ENCODE results near the gene FOXI1.

FOXI1 gene

DNA sequence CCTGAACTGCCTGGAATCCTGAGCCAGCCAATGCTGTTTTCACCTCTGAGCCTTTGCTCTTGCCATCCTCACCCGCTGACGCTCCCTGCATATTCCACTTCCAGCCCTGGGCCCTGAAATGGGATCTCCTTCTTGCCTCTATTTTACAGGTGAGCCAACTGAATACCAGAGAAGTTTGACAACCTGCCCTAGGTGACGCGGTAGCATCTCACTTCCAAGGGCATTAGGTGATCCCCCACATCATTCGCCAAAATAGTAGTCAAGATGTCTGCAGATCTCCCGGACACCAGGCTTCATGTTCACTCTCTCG, 43.5 kb downstream of the FOXI1 start:
- H2BK120ac ChIP-seq (ENCODE audit: insufficient read depth, low read length, poor library complexity) = no peak overlapping the region
- H3K79me2 ChIP-seq (ENCODE audit: control insufficient read depth, insufficient read depth, low read length, poor library complexity) = no peaks in the 10 kb centered on the region
- peaks cover 3 to 10% of the 10 kb centered on the region in 2 experiments for H3K4me1 ChIP-seq (ENCODE audit: control insufficient read depth in 1 of 2, insufficient read depth in 2 of 2, low read length in 2 of 2)
- no peak overlapping the region for H3K9ac ChIP-seq (ENCODE audit: low read length)
- H2BK12ac ChIP-seq (ENCODE audit: low read length) = no peak overlapping the region
- H3K4me2 ChIP-seq (ENCODE audit: low read length) = no peak overlapping the region
- no peak overlapping the region for H4K12ac ChIP-seq (ENCODE audit: low read depth, low read length)
- no peaks in the 10 kb centered on the region for H3K27me3 ChIP-seq (ENCODE audit: insufficient read depth, low read length)
- no peak overlapping the region for H3K27ac ChIP-seq (ENCODE audit: low read depth, low read length)
- DNase-seq = no peak
- H3K23ac ChIP-seq (ENCODE audit: low read length) = no peak overlapping the region
- H3K79me1 ChIP-seq (ENCODE audit: low read length) = no peaks in the 10 kb centered on the region
- no peak overlapping the region for H3K14ac ChIP-seq (ENCODE audit: low read length)
- no CpG with 5 or more reads among the region's 7 CpGs for WGBS (ENCODE audit: extremely low coverage, insufficient coverage, insufficient read length)
- H3K4me3 ChIP-seq (ENCODE audit: low read depth, low read length) = no peak overlapping the region
- H2BK5ac ChIP-seq (ENCODE audit: low read depth, low read length, poor library complexity) = no peak overlapping the region
- no peak overlapping the region for H4K91ac ChIP-seq (ENCODE audit: low read depth, low read length)
- H4K8ac ChIP-seq (ENCODE audit: low read depth, low read length) = no peak overlapping the region
- no peak overlapping the region for H3K18ac ChIP-seq (ENCODE audit: low read length)
- no peaks in the 10 kb centered on the region for H3K9me3 ChIP-seq (ENCODE audit: insufficient read depth, low read depth, low read length)
- H3K36me3 ChIP-seq (ENCODE audit: control insufficient read depth in 1 of 2, insufficient read depth in 2 of 2, low read length in 2 of 2) = no peaks in the 10 kb centered on the region
- H3K4ac ChIP-seq (ENCODE audit: low read depth, low read length) = no peak overlapping the region
- H2AFZ ChIP-seq (ENCODE audit: insufficient read depth, low read length, poor library complexity) = no peak overlapping the region
- H2AK5ac ChIP-seq (ENCODE audit: low read length) = no peak overlapping the region

DNA sequence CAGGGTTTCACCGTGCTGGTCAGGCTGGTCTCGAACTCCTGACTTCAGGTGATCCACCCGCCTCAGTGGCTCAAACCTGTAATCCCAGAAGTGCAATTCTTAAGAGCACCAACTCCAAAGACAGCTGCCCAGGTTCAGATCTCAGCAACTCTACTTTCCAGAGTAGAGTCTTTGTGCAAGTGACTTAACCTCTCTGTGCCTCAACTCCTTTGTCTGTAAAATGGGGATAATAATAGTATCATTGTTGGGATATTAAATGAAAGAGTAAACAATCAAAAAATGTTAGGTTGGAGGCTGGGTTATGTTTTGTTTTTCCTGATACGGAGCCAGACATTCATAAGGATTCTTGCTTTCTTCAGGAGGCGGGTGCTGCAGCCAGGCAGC, 45.0 kb downstream of the FOXI1 start:
- no peak overlapping the region for H3K4me3 ChIP-seq (ENCODE audit: low read depth, low read length)
- no peak overlapping the region for H2BK120ac ChIP-seq (ENCODE audit: insufficient read depth, low read length, poor library complexity)
- H4K12ac ChIP-seq (ENCODE audit: low read depth, low read length) = no peak overlapping the region
- H3K27ac ChIP-seq (ENCODE audit: low read depth, low read length) = no peak overlapping the region
- H3K4me1 ChIP-seq (ENCODE audit: control insufficient read depth in 1 of 2, insufficient read depth in 2 of 2, low read length in 2 of 2) = peaks cover 8 to 10% of the 10 kb centered on the region in 2 experiments
- DNase-seq = no peak
- no peaks in the 10 kb centered on the region for H3K9me3 ChIP-seq (ENCODE audit: insufficient read depth, low read depth, low read length)
- H3K36me3 ChIP-seq (ENCODE audit: control insufficient read depth in 1 of 2, insufficient read depth in 2 of 2, low read length in 2 of 2) = no peaks in the 10 kb centered on the region
- no peak overlapping the region for H2AK5ac ChIP-seq (ENCODE audit: low read length)
- no peak overlapping the region for H3K23ac ChIP-seq (ENCODE audit: low read length)
- H2BK12ac ChIP-seq (ENCODE audit: low read length) = no peak overlapping the region
- no peak overlapping the region for H3K4ac ChIP-seq (ENCODE audit: low read depth, low read length)
- no CpG with 5 or more reads among the region's 5 CpGs for WGBS (ENCODE audit: extremely low coverage, insufficient coverage, insufficient read length)
- no peak overlapping the region for H2AFZ ChIP-seq (ENCODE audit: insufficient read depth, low read length, poor library complexity)
- no peaks in the 10 kb centered on the region for H3K79me2 ChIP-seq (ENCODE audit: control insufficient read depth, insufficient read depth, low read length, poor library complexity)
- H3K9ac ChIP-seq (ENCODE audit: low read length) = no peak overlapping the region
- H2BK5ac ChIP-seq (ENCODE audit: low read depth, low read length, poor library complexity) = no peak overlapping the region
- no peaks in the 10 kb centered on the region for H3K27me3 ChIP-seq (ENCODE audit: insufficient read depth, low read length)
- no peak overlapping the region for H3K14ac ChIP-seq (ENCODE audit: low read length)
- H4K8ac ChIP-seq (ENCODE audit: low read depth, low read length) = no peak overlapping the region
- H4K91ac ChIP-seq (ENCODE audit: low read depth, low read length) = no peak overlapping the region
- no peaks in the 10 kb centered on the region for H3K79me1 ChIP-seq (ENCODE audit: low read length)
- no peak overlapping the region for H3K4me2 ChIP-seq (ENCODE audit: low read length)
- H3K18ac ChIP-seq (ENCODE audit: low read length) = no peak overlapping the region

DNA sequence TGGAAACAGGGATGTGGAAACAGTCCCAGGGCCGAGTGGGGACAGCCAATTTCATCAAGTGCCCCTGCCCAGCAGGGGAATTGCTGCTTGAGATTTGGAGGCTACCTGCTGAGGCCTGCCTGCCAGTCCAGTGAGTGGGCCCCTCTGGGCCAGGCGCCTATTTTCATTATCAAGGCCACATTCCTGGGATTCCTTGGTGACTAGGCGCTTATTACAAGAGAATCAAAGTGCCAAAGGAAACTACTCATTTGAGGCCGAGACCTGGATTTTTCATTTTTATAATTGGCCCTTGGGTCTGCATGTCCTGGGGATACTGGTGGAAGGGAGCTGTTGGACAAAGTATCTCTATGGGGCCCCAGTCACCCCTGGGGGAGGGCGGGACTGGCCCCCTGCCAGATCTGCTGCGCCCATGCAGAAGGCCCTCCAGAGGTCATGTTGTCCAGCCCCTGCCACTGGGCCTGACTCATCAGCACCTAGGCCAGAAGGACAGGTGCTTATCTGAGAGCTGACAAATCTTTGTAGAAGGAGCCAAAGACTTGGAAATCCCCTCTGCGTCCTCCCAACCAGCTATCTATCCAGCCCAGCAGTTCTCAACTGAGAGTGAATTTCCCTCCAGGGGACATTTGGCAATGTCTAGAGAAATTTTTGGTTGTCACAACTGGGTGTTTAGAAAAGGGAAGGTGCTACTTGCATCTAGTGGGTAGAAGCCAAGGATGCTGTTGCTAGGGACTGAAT, 45.6 kb downstream of the FOXI1 start:
- WGBS (ENCODE audit: extremely low coverage, insufficient coverage, insufficient read length) = no CpG with 5 or more reads among the region's 7 CpGs

DNA sequence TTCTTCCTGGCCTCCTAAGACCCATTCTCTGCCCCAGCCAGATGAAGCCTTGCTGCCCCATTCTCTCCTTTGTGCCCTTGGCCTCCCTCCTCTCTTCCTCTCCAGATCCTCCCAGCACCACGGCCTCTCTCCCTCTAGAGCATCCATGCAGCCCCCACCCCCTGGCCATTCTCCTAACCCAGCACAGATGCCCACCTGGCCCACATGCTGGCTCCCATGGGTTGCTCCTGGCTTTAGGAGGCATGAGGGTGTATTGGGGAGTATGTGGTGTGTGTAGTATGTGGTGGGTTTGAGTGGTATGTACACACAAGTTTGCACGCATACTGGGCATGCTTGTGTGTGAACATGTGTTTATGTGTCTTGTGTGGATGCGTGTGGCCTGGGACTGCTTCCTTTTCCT, 47.1 kb downstream of the FOXI1 start:
- WGBS (ENCODE audit: extremely low coverage, insufficient coverage, insufficient read length) = no CpG with 5 or more reads among the region's 3 CpGs
- H3K4me2 ChIP-seq (ENCODE audit: low read length) = no peak overlapping the region
- no peak overlapping the region for H3K4ac ChIP-seq (ENCODE audit: low read depth, low read length)
- H3K4me3 ChIP-seq (ENCODE audit: low read depth, low read length) = no peak overlapping the region
- H2BK120ac ChIP-seq (ENCODE audit: insufficient read depth, low read length, poor library complexity) = no peak overlapping the region
- no peaks in the 10 kb centered on the region for H3K79me1 ChIP-seq (ENCODE audit: low read length)
- H3K27me3 ChIP-seq (ENCODE audit: insufficient read depth, low read length) = no peaks in the 10 kb centered on the region
- no peak overlapping the region for H2AFZ ChIP-seq (ENCODE audit: insufficient read depth, low read length, poor library complexity)
- no peak overlapping the region for H2AK5ac ChIP-seq (ENCODE audit: low read length)
- H3K36me3 ChIP-seq (ENCODE audit: control insufficient read depth in 1 of 2, insufficient read depth in 2 of 2, low read length in 2 of 2) = no peaks in the 10 kb centered on the region
- no peak overlapping the region for H3K18ac ChIP-seq (ENCODE audit: low read length)
- H2BK12ac ChIP-seq (ENCODE audit: low read length) = no peak overlapping the region
- no peak overlapping the region for H3K27ac ChIP-seq (ENCODE audit: low read depth, low read length)
- H4K12ac ChIP-seq (ENCODE audit: low read depth, low read length) = no peak overlapping the region
- no peak overlapping the region for H3K9ac ChIP-seq (ENCODE audit: low read length)
- H3K4me1 ChIP-seq (ENCODE audit: control insufficient read depth in 1 of 2, insufficient read depth in 2 of 2, low read length in 2 of 2) = peaks cover 8 to 14% of the 10 kb centered on the region in 2 experiments
- no peak overlapping the region for H4K8ac ChIP-seq (ENCODE audit: low read depth, low read length)
- DNase-seq = no peak
- H3K9me3 ChIP-seq (ENCODE audit: insufficient read depth, low read depth, low read length) = no peaks in the 10 kb centered on the region
- no peak overlapping the region for H3K14ac ChIP-seq (ENCODE audit: low read length)
- H3K79me2 ChIP-seq (ENCODE audit: control insufficient read depth, insufficient read depth, low read length, poor library complexity) = no peaks in the 10 kb centered on the region
- no peak overlapping the region for H3K23ac ChIP-seq (ENCODE audit: low read length)
- H2BK5ac ChIP-seq (ENCODE audit: low read depth, low read length, poor library complexity) = no peak overlapping the region
- no peak overlapping the region for H4K91ac ChIP-seq (ENCODE audit: low read depth, low read length)

More for the DNA sequence above, 45.6 kb downstream of the FOXI1 start:
- no peak overlapping the region for H2BK5ac ChIP-seq (ENCODE audit: low read depth, low read length, poor library complexity)
- H3K18ac ChIP-seq (ENCODE audit: low read length) = no peak overlapping the region
- H3K4me1 ChIP-seq (ENCODE audit: control insufficient read depth in 1 of 2, insufficient read depth in 2 of 2, low read length in 2 of 2) = peaks cover 8 to 14% of the 10 kb centered on the region in 2 experiments
- no peak overlapping the region for H4K91ac ChIP-seq (ENCODE audit: low read depth, low read length)
- no peak overlapping the region for H3K4me2 ChIP-seq (ENCODE audit: low read length)
- no peaks in the 10 kb centered on the region for H3K79me1 ChIP-seq (ENCODE audit: low read length)
- no peak overlapping the region for H2BK120ac ChIP-seq (ENCODE audit: insufficient read depth, low read length, poor library complexity)
- H2AK5ac ChIP-seq (ENCODE audit: low read length) = no peak overlapping the region
- H3K27me3 ChIP-seq (ENCODE audit: insufficient read depth, low read length) = no peaks in the 10 kb centered on the region
- H3K4me3 ChIP-seq (ENCODE audit: low read depth, low read length) = no peak overlapping the region
- H2BK12ac ChIP-seq (ENCODE audit: low read length) = no peak overlapping the region
- no peaks in the 10 kb centered on the region for H3K9me3 ChIP-seq (ENCODE audit: insufficient read depth, low read depth, low read length)
- DNase-seq = peak; percentile 91 to 95
- no peak overlapping the region for H3K4ac ChIP-seq (ENCODE audit: low read depth, low read length)
- H4K12ac ChIP-seq (ENCODE audit: low read depth, low read length) = no peak overlapping the region
- H4K8ac ChIP-seq (ENCODE audit: low read depth, low read length) = no peak overlapping the region
- H3K36me3 ChIP-seq (ENCODE audit: control insufficient read depth in 1 of 2, insufficient read depth in 2 of 2, low read length in 2 of 2) = no peaks in the 10 kb centered on the region
- H3K23ac ChIP-seq (ENCODE audit: low read length) = no peak overlapping the region
- H3K14ac ChIP-seq (ENCODE audit: low read length) = no peak overlapping the region
- peak overlapping the region; percentile 13 for H3K27ac ChIP-seq (ENCODE audit: low read depth, low read length)
- no peak overlapping the region for H2AFZ ChIP-seq (ENCODE audit: insufficient read depth, low read length, poor library complexity)
- H3K9ac ChIP-seq (ENCODE audit: low read length) = no peak overlapping the region
- no peaks in the 10 kb centered on the region for H3K79me2 ChIP-seq (ENCODE audit: control insufficient read depth, insufficient read depth, low read length, poor library complexity)
